Breast epithelium (tissue), 4 donors: Measurements from ENCODE around the gene CERS3. TPM values are rescaled to one million over a fixed set of nuclear protein-coding genes. Genes with fewer than 3 reads are reported as not detected.

Experiments
- DNase-seq, 2 donors: peaks; one replicate each; pipeline ENCODE4 v3.0.0-alpha.2; 2019; ENCODE audit warnings: low spot score in 2 of 2
- H3K27ac ChIP-seq, 2 donors: fragments of 200-600 bp; sonication (generic) in 1 of 2; one replicate each; pipeline ENCODE4 v1.5.1; 2016 to 2019; ENCODE audit warnings: mild to moderate bottlenecking in 1 of 2
- H3K27me3 ChIP-seq, 2 donors: fragments of 200-600 bp; sonication (generic) in 1 of 2; one replicate each; pipeline versions ENCODE4 v1.5.1 to v1.6.0; 2017 to 2019; ENCODE audit warnings: control low read depth in 1 of 2, mild to moderate bottlenecking in 1 of 2
- H3K36me3 ChIP-seq: fragments of 200-600 bp; one replicate; pipeline ENCODE4 v1.5.1; 2019
- H3K4me1 ChIP-seq, 2 donors: fragments of 200-600 bp; sonication (generic); one replicate each; pipeline ENCODE4 v1.5.1; 2016 to 2019; ENCODE audit warnings: control low read depth in 1 of 2
- H3K4me3 ChIP-seq, 3 donors: fragments of 200-600 bp; sonication (generic); 1 replicate in 2 of 3; 2 replicates in 1 of 3; pipeline ENCODE4 v1.5.1; 2016 to 2019; ENCODE audit warnings: mild to moderate bottlenecking in 3 of 3, moderate library complexity in 2 of 3
- H3K9me3 ChIP-seq, 2 donors: fragments of 200-600 bp; sonication (generic) in 1 of 2; one replicate each; pipeline ENCODE4 v1.5.1; 2016 to 2019; ENCODE audit warnings: control low read depth in 1 of 2
- POLR2A ChIP-seq: fragments of 450-650 bp; IDR thresholded peaks from one replicate; pipeline ENCODE4 v1.6.1; 2016; ENCODE audit warnings: antibody characterized with exemption, mild to moderate bottlenecking, moderate library complexity
- POLR2AphosphoS5 ChIP-seq, 3 donors: sonication (generic); formaldehyde crosslinking; IDR thresholded peaks; one replicate each; pipeline ENCODE4 v1.6.1; 2017; ENCODE audit warnings: antibody characterized with exemption in 3 of 3
- intact Hi-C: fragments of 100-400 bp; cut with DNase I; formaldehyde crosslinking; loops from one replicate; pipeline ENCODE4 v1.15.1; 2023; ENCODE audit warnings: low total_unique reads
- total RNA-seq, 3 donors: library from RNA; depleted of rRNA; stranded (reverse); fragments of >200 nt; gene quantifications; one replicate each; pipeline ENCODE4 v1.1.0, GENCODE V29; 2016
- TF ChIP-seq, protein P1 (sequence below), 3 donors: fragments of 450-650 bp; IDR thresholded peaks; one replicate each; pipeline ENCODE4 v1.5.1; 2016 to 2017; ENCODE audit warnings: antibody characterized with exemption in 3 of 3, mild to moderate bottlenecking in 3 of 3, moderate library complexity in 3 of 3

CERS3 gene
- total RNA-seq, 3 donors from 2014 or later, result under 0.01 to 3.7 TPM; not detected in 1

DNA sequence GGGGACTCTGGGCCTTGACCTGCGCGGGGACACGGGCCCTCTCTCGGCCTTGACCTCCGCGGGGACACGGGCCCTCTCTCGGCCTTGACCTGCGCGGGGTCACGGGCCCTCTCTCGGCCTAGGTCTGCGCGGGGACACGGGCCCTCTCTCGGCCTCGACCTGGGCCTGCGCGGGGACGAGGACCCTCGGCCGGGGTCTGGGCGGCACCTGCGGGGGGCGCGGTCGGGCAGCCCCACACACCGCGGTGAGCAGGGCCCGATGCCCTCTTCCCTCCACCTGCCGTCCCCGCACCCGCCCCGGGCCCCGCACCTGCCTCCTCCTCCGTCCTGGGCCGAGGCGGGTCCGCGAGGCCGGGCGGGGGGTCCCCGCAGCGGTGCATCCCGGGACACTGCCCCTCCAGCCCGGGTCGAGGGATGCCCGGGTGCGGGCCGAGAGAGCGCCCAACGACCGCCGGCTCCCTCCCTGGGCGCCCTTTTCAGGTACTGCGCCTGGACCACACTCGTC, 15.6 kb upstream of the CERS3 start:
- Histone ChIP-seq H3K36me3 (no peaks in the 10 kb centered on the region), H3K4me1 (no peaks in the 10 kb centered on the region), H3K9me3 (no peaks in the 10 kb centered on the region), H3K27me3 (no peaks in the 10 kb centered on the region), H3K4me3 (no peak overlapping the region), H3K27ac (no peak overlapping the region)
- intact Hi-C loops, result no loop called here
- TF ChIP-seq, protein P1, sequence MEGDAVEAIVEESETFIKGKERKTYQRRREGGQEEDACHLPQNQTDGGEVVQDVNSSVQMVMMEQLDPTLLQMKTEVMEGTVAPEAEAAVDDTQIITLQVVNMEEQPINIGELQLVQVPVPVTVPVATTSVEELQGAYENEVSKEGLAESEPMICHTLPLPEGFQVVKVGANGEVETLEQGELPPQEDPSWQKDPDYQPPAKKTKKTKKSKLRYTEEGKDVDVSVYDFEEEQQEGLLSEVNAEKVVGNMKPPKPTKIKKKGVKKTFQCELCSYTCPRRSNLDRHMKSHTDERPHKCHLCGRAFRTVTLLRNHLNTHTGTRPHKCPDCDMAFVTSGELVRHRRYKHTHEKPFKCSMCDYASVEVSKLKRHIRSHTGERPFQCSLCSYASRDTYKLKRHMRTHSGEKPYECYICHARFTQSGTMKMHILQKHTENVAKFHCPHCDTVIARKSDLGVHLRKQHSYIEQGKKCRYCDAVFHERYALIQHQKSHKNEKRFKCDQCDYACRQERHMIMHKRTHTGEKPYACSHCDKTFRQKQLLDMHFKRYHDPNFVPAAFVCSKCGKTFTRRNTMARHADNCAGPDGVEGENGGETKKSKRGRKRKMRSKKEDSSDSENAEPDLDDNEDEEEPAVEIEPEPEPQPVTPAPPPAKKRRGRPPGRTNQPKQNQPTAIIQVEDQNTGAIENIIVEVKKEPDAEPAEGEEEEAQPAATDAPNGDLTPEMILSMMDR (IDR thresholded peaks at IDR 0.05), result no peak
- TF ChIP-seq POLR2AphosphoS5 (IDR thresholded peaks at IDR 0.05) (no peak), POLR2A (no peak)
- no peak for DNase-seq

DNA sequence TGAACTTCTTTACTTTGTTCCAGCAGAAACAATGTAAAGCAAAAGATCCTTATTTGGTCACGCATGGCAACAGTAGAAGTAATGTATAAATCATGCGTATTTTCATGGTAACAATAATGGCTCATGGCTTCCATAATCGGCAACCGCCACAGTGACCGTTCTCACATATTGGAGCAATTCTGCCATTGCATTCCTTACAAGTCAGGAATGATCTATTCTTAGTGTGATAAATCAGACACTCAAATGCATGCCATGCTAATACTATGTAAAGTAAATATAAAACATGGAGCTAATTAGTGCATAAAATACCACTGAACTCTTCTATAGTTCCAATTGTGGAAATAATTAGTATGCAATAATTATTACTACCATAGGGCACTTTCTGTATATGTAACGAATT, 13.5 kb upstream of the CERS3 start:
- intact Hi-C loops, result no loop called here
- peaks cover 0 to 8% of the 10 kb centered on the region in 2 donors for H3K9me3 ChIP-seq
- H3K4me3 ChIP-seq, result no peak overlapping the region
- no peaks in the 10 kb centered on the region for H3K4me1 ChIP-seq
- DNase-seq, result no peak
- H3K27me3 ChIP-seq, result no peaks in the 10 kb centered on the region
- TF ChIP-seq POLR2AphosphoS5 (IDR thresholded peaks at IDR 0.05), result no peak
- TF ChIP-seq POLR2A, result no peak
- TF ChIP-seq, protein P1 (IDR thresholded peaks at IDR 0.05), result no peak
- H3K36me3 ChIP-seq, result no peaks in the 10 kb centered on the region
- no peak overlapping the region for H3K27ac ChIP-seq

DNA sequence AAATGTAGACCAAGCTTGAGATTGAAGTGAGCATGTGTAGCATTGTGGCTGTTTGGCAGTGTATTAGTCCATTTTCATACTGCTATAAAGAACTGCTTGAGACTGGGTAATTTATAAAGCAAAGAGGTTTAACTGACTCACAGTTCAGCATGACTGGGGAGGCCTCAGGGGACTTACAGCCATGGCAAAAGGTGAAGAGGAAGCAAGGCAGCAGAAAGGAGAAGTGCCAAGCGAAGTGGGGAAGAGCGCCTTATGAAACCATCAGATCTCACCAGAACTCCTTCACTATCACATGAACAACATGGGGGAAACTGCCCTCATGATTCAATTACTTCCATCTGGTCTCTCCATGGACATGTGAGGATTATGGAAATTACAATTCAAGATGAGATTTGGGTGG, 8.6 kb upstream of the CERS3 start:
- H3K36me3 ChIP-seq, result no peaks in the 10 kb centered on the region
- no peaks in the 10 kb centered on the region for H3K4me1 ChIP-seq
- no peak overlapping the region for H3K4me3 ChIP-seq
- no peak for DNase-seq
- intact Hi-C loops, result no loop called here
- no peaks in the 10 kb centered on the region for H3K27me3 ChIP-seq
- H3K9me3 ChIP-seq, result peaks cover 0 to 8% of the 10 kb centered on the region in 2 donors
- H3K27ac ChIP-seq, result no peak overlapping the region
- no peak for TF ChIP-seq POLR2A
- TF ChIP-seq, protein P1 (IDR thresholded peaks at IDR 0.05), result no peak
- no peak for TF ChIP-seq POLR2AphosphoS5 (IDR thresholded peaks at IDR 0.05)

DNA sequence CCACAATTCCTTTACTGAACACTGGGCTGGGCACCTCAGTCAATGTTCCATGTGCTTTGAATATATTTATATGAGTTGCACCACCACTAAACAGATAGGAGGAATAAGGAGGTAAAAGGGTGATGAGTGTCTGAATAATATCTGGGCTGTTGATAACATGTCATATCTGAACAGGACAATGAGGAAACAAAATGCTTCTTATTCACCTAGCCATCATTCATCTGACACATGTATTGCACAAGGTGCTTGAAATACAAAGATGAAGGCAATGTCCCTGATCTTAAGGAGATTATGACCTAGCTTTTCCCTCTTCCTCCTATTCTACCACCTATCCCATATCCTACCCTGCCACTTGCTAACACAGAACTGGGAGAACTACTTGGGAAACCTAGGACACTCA, 8.0 kb upstream of the CERS3 start:
- Histone ChIP-seq H3K4me3 (no peak overlapping the region), H3K9me3 (peaks cover 0 to 8% of the 10 kb centered on the region in 2 donors), H3K4me1 (no peaks in the 10 kb centered on the region), H3K36me3 (no peaks in the 10 kb centered on the region), H3K27ac (no peak overlapping the region), H3K27me3 (no peaks in the 10 kb centered on the region)
- intact Hi-C loops, result no loop called here
- DNase-seq, result no peak
- TF ChIP-seq POLR2AphosphoS5 (IDR thresholded peaks at IDR 0.05) (no peak), POLR2A (no peak)
- TF ChIP-seq, protein P1 (IDR thresholded peaks at IDR 0.05), result no peak

DNA sequence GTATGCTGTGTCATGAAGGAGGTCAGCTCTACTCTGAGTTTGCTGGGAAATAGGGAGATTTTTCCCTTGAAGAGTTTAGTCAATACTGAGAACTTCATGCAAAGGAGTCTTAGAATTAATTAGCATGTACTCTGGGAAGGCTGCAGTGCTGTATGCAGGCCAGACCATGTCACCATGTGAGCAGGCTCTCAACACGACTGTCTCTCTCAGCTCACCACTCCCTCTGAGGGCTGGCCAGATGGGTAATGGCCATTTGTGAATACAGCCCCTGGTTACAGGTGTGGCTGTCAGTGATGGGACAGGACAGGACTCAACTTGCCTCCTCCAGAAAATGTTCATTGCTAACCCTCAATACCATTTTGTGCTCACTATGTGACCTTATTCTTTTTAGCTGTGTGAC, 5.1 kb upstream of the CERS3 start:
- Histone ChIP-seq H3K9me3 (peaks cover 0 to 8% of the 10 kb centered on the region in 2 donors), H3K4me3 (no peak overlapping the region), H3K36me3 (no peaks in the 10 kb centered on the region), H3K4me1 (no peaks in the 10 kb centered on the region), H3K27me3 (no peaks in the 10 kb centered on the region), H3K27ac (no peak overlapping the region)
- no peak for DNase-seq
- intact Hi-C loops, result no loop called here
- TF ChIP-seq POLR2AphosphoS5 (IDR thresholded peaks at IDR 0.05) (no peak), POLR2A (no peak)
- TF ChIP-seq, protein P1 (IDR thresholded peaks at IDR 0.05), result no peak
